GM18526 (cell line): ENCODE results near the gene AMOTL1.

Experiments
- POLR2A ChIP-seq: IDR thresholded peaks from 3 replicates; pipeline ENCODE4 v1.6.1; 2011; ENCODE audit not compliant: insufficient read length; ENCODE audit errors: extremely low read depth

The AMOTL1 gene

GRCh38 chr11:94815705-94816344 lies 47.7 kb downstream of the AMOTL1 start:
- TF ChIP-seq POLR2A: no peak

- TF ChIP-seq POLR2A: no peak
Measured at GRCh38 chr11:94820480-94820879, 52.3 kb downstream of the AMOTL1 start.

DNA sequence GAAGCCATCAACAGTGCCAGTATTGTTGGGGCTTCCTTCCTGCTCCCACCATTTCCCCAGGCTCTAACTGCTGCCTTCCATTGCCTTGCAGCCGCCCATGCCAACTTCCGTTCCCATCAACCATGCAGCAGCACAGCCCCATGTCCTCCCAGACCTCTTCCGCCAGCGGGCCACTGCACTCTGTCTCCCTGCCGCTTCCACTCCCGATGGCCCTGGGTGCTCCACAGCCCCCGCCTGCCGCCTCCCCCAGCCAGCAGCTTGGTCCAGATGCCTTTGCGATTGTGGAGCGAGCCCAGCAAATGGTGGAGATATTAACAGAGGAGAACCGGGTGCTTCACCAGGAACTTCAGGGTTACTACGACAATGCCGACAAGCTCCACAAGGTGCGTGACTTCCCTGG lies 53.3 kb downstream of the AMOTL1 start:
- no peak for TF ChIP-seq POLR2A

DNA sequence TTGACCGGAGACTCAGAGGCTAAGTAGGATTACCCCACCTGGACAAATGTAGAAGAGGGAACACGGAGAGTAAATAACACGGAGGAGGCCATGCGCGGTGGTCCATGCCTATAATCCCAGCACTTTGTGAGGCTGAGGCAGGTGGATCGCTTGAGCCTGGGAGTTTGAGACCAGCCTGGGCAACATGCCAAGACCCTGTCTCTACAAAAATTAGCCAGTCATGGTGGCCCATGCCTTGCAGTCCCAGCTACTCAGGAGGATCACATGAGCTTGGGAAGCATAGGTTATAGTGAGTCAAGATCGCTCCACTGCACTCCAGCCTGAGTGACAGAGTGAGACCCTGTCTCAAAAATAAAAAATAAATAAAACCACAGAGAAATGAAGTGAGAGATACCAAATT lies 53.9 kb downstream of the AMOTL1 start:
- no peak for TF ChIP-seq POLR2A

DNA sequence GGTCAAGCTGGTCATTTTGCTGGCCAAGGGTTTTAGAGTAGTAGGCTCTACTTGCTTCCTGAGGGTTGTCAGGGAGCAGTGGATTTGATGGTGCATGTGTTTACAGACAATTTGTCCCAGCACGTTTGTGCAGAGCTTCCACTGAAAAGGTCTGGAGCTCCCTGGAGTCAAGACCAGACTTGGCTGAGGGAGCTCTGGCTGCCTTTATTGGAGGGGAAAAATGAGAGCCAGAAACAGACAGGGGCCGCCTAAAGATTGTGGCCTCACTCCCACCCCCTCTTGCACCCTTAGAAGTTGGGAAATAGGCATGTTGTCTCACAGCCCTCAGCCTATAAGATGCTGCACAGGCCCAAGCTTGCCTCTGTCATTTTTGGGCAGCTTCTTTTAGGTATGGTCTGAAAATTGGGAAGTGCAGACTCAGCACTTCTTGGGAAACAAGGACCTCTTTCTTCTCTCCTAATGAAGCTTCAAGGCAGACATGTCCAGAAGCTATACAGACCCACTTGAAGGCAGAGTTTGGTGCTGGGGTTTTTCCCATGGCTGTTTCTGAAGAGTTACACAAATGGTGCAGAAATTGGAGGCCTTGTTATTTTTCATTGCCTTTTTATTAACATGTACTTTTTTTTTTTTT lies 55.1 kb downstream of the AMOTL1 start:
- no peak for TF ChIP-seq POLR2A

DNA sequence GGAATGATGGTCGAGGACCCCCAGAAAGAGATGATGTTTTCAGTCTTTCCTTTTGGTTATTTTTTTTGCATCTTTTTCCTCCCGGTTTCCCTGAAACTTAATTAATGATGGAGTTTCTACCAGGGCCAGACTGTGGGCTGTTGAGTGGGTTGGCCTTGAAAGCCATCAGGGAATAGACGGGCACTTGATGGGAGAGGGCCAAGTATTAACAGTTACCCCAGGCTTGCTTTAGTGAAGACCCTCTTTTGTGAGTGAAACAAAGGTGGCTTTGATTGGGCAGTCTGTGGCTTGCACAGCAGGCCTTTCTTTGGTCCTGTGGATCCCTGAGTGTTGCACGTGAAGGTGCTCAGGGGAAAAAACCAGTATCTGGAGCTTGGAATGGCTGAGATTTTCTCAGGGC lies 56.9 kb downstream of the AMOTL1 start:
- TF ChIP-seq POLR2A: no peak

- no peak for TF ChIP-seq POLR2A
Measured at GRCh38 chr11:94825481-94825880, 57.3 kb downstream of the AMOTL1 start.

DNA sequence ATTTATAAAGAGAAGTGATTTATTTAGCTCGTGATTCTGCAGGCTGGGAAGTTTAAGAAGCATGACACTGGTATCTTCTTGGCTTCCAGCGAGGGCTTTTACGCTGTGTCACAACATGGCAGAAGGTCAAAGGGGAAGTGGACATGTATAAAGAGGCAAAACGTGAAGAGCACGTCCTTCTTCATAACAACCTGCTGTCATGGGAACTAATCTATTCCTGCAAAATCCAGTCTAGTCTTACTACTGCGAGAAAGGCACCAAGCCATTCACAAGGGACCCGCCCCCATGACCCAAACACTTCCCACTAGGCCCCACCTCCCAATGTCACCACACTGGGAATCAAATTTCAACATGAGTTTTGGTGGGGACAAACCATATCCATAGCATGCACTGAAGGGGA lies 58.3 kb downstream of the AMOTL1 start:
- TF ChIP-seq POLR2A: no peak

- TF ChIP-seq POLR2A: no peak
Measured at GRCh38 chr11:94828088-94828487, 59.9 kb downstream of the AMOTL1 start.

DNA sequence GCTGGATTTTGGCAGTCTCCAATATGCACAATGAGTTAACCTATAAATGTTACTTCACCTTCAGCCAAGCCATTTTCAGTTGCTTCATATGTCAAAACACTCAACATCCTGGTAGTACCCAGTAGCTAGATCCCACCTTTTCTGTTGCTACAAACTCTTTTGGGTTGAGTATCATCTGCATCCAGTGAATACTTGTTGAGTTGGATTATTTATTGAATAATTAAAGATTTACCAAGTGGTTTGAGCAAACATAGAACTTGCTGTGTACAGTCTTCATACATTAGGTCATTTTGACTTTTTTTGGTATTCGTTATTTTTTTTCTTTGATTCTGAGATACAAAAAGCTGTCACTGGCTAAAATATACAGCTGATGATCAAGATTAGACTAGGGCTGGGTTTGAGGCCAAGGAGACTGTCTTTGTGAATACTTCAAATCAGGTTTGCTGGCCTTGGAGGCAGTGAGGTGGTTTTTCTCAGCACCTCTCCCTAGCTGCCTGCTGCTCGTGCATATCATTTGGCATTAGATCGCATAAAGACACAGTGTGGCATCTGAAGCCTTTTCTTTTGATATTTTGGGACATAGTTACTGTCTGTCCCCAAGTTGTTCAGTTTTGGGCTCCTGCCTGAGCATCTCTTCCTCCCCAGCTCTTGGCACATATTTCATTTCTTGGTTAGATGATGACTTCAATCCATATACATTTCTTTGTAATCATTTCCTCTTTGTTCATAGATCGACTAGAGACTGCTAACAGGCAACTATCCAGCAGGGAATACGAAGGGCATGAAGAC lies 62.8 kb downstream of the AMOTL1 start:
- no peak for TF ChIP-seq POLR2A

- TF ChIP-seq POLR2A: no peak
Measured at GRCh38 chr11:94831529-94831928, 63.4 kb downstream of the AMOTL1 start.

DNA sequence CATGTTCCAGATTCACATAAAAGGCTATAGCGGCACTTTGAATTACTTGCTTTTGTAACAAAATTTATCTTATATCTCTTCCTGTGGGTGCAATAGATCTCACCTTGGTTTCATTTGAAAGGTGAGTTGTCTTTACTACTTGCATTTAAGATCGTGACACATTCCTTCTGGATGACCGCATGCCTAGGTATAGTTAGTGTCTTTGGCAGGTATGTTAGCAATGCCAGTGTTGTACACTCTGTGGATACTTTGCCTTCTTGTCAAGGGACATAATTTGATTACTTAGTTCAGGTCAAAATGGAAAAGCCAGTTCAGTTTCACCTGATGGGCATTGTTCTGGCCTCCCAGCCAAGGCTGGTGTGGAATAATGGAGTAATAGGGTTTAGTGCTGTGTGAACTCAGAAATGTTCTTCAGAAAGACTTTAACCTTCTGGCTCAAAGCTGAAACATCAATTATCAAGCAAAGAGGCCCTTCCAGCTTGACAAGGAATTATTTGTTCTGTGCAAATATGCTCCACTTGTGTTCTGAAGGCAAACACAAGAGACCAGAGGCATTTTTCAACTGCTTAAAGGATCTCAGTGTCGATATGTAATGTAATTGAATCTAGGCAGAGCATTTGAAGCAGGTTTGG lies 64.6 kb downstream of the AMOTL1 start:
- no peak for TF ChIP-seq POLR2A

DNA sequence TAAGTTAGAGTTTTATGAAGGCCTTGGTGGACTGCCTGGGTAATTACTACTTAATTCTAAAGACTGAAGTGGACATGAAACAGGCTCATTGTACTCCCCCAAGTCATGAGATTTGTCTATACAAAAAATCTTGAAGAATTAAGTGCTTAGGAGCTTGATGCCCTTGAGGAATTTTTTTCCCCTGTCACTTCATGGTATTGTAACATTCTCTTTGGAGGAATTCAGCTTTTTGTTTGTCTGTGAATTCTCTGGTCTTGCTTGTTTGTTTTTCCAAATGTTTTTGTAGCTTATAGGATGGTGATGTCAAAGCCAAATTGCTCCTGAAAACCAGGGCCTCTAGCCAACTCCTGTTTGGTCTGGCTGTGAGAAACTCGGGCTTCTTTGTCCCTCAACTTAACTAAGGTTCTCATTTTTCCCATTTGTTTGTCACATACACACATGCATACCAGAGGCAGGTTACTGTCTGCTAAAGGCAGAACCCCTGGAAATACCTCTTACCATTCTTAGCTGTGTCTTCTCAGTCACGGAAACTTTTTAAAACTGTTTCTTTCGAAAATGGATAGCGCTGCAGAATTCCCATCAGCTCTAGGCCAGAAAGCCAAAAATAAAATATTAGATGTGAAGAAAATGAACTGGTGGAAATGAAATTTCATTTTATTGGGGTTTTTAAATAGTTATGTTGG lies 66.9 kb downstream of the AMOTL1 start:
- TF ChIP-seq POLR2A: no peak

DNA sequence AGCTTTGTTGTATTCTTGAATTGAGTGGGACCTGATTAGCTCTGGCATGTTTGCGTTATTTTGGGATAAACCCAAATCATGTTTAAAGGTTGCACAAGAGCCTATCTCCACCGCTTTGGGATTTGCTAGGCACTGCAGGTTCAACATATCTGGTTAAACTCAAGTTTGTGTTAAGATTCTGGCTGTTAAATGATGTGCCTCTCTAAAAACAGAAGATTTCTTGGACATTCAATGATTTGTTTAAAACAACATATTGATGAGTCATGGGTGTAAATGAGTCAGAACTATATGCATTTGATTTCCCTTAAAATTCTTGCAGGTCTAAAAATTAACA lies 67.4 kb downstream of the AMOTL1 start:
- TF ChIP-seq POLR2A: no peak

DNA sequence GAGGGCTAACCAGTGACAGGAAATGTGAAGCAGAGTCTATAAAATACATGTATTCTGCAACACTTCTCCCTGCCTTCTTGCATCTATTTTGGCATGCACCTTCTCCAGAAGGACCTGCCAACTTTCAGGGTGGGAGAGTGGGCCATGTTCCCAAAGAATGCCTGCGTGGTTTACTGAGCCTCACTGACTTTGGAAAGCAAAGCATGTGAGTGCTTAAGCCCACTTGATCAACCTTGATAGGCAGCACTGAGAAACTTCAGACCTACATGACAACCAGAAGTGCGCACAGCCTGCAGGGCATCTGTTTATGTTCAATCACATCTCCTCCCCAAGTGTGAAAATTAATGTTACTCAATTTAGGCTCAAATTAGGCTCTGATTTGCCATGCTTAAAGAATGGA lies 69.2 kb downstream of the AMOTL1 start:
- no peak for TF ChIP-seq POLR2A
